OCI-LY1 (cell line): ENCODE results near the gene ALDOB.

Source experiments
- EZH2 ChIP-seq: fragments of 200-600 bp; sonication (generic), shearing (Covaris generic); IDR thresholded peaks from 2 replicates; pipeline ENCODE4 v1.8.0; 2017; ENCODE audit warnings: borderline replicate concordance, mixed run types, mild to moderate bottlenecking, antibody characterized with exemption, low read length, moderate library complexity, mixed read lengths
- TF ChIP-seq, protein P1 (sequence below): fragments of 200-600 bp; sonication (generic), shearing (Covaris generic); IDR thresholded peaks from 2 replicates; pipeline ENCODE4 v1.5.1; 2017; ENCODE audit warnings: mild to moderate bottlenecking, antibody characterized with exemption, low read length, moderate library complexity, mixed read lengths

DNA sequence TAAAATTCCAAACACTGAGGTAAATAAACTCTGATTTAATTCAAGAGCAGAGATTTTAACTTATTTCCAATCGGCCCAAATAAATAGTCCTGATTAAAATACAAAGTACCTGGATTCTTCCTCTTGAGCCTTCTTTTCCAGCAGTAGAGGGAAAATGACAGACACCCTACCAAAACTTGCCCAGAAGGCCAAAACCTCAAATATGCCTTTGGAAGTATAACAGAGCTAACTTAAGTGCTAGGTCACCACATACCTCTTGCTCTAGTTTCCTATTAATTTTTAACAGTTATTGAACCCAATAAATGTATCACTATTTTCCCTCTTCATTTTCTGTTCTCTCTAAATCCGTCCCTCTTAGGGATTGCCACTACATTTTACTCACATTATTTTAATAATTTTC, 52.2 kb downstream of the ALDOB start:
- TF ChIP-seq, protein P1, sequence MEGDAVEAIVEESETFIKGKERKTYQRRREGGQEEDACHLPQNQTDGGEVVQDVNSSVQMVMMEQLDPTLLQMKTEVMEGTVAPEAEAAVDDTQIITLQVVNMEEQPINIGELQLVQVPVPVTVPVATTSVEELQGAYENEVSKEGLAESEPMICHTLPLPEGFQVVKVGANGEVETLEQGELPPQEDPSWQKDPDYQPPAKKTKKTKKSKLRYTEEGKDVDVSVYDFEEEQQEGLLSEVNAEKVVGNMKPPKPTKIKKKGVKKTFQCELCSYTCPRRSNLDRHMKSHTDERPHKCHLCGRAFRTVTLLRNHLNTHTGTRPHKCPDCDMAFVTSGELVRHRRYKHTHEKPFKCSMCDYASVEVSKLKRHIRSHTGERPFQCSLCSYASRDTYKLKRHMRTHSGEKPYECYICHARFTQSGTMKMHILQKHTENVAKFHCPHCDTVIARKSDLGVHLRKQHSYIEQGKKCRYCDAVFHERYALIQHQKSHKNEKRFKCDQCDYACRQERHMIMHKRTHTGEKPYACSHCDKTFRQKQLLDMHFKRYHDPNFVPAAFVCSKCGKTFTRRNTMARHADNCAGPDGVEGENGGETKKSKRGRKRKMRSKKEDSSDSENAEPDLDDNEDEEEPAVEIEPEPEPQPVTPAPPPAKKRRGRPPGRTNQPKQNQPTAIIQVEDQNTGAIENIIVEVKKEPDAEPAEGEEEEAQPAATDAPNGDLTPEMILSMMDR, result no peak
- no peak for TF ChIP-seq EZH2
